Measurements from ENCODE around the gene SLC39A11.

DNA sequence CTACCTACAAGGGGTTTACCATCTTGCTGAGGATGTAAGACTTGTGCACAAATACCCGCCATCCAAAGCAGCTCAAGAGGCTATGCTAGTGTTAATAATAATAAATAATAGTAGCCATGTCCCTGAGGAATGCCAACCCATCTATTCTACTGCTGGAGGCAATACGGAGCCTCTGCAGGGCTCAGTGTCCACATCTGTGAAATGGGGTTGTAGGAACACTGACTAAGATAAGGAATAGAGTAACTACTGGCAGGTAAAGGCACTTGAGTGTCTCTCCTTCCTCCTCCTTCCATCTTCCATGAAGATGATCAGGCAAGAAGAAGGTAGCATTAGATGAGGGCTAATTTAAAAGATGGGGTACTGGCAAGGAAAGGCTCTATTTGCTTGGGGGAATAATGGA, 295.3 kb downstream of the SLC39A11 start:
- TF ChIP-seq FOXA1 (IDR thresholded peaks at IDR 0.05) (no peak), L3MBTL2 (conservative IDR thresholded peaks at IDR 0.05) (no peak), FOXK2 (IDR thresholded peaks at IDR 0.05) (no peak), SP1 (IDR thresholded peaks at IDR 0.05) (no peak), BHLHE40 (IDR thresholded peaks at IDR 0.05; ENCODE audit: borderline replicate concordance) (no peak)
